ENCODE results near the gene AAMDC.

GRCh38 chr11:77879218-77879617 lies 58.3 kb downstream of the AAMDC start:
- TF ChIP-seq CTCF (IDR thresholded peaks at IDR 0.05) (no peak), POLR2A (IDR thresholded peaks at IDR 0.05) (no peak)

All from body of pancreas (tissue), 4 donors.